Raji (cell line): ENCODE results near the gene LYPLA2.

Experiments used
- POLR2A ChIP-seq: IDR thresholded peaks from 2 replicates; pipeline ENCODE4 v1.6.1; 2011; ENCODE audit warnings: low read depth, low read length, control low read depth; ENCODE audit not compliant: insufficient read depth

LYPLA2 gene

GRCh38 chr1:23772049-23772853 is 18.7 kb upstream of the LYPLA2 start:
- no peak for TF ChIP-seq POLR2A

- no peak for TF ChIP-seq POLR2A
These were observed 18.1 kb upstream of the LYPLA2 start for GRCh38 chr1:23772854-23773242.

- no peak for TF ChIP-seq POLR2A
These were observed 16.6 kb upstream of the LYPLA2 start for GRCh38 chr1:23774174-23774880.

GRCh38 chr1:23776217-23776616 is 14.7 kb upstream of the LYPLA2 start:
- TF ChIP-seq POLR2A = no peak

- TF ChIP-seq POLR2A = peak; percentile 98
These were observed 12.7 kb upstream of the LYPLA2 start, which contains the start of gene PITHD1 for GRCh38 chr1:23777979-23778814. Gene PITHD1, plus strand, starts transcription at chr1:23778418. Its CDS starts 98 bp downstream, at chr1:23778516.

- no peak for TF ChIP-seq POLR2A
These were observed 11.0 kb upstream of the LYPLA2 start for GRCh38 chr1:23779826-23780371.

GRCh38 chr1:23784846-23785245 is 6.1 kb upstream of the LYPLA2 start:
- TF ChIP-seq POLR2A = no peak

- no peak for TF ChIP-seq POLR2A
These were observed 3.2 kb upstream of the LYPLA2 start for GRCh38 chr1:23787701-23788100.

GRCh38 chr1:23788695-23789094 is 2.2 kb upstream of the LYPLA2 start:
- no peak for TF ChIP-seq POLR2A

GRCh38 chr1:23791516-23792047 is 637 bp downstream of the LYPLA2 start:
- TF ChIP-seq POLR2A = peak; percentile 29; the same call in 1 of the 2 replicates

GRCh38 chr1:23792151-23792945 is 1.4 kb downstream of the LYPLA2 start:
- no peak for TF ChIP-seq POLR2A

GRCh38 chr1:23793018-23793781 is 2.3 kb downstream of the LYPLA2 start:
- no peak for TF ChIP-seq POLR2A
